T47D (cell line): Measurements from ENCODE around the gene LARGE1.

Source experiments
- DNase-seq, 2 experiments: peaks; one replicate each; pipeline versions ENCODE4 v3.0.0 to v3.0.0-alpha.2; 2011 to 2012; ENCODE audit warnings: low read depth in 1 of 2, low spot score in 1 of 2
- JUND ChIP-seq: IDR thresholded peaks from 2 replicates; pipeline ENCODE4 v1.6.1; 2012; ENCODE audit warnings: low read depth
- in situ Hi-C: cut with HindIII; loops from 2 replicates; pipeline ENCODE4 v1.10.0; 2016; ENCODE audit warnings: low sequenced_read_pairs, low pct_unique_long_range_greater_than_20kb

LARGE1 gene

DNA sequence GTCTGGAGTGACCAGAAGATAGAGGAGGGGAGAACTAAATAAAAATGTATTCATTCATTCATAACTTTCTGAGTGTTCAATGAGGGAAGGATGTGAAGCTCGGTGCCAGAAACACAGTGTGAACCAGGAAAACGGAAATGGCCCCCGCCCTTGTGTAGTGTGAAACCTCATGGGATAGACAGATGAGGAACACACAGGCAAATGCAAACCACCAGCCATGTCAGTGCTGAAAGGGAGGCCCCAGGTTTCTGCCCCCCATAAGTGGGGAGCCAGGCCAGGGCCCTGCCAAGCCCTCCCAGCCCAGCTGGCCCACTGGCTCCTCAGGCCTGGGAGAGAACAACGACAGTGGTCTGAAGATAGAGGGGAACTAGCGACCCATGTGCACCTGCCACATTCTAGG lies 30.5 kb downstream of the LARGE1 start:
- DNase-seq: no peak
- in situ Hi-C loops: no loop called here
- TF ChIP-seq JUND: no peak

DNA sequence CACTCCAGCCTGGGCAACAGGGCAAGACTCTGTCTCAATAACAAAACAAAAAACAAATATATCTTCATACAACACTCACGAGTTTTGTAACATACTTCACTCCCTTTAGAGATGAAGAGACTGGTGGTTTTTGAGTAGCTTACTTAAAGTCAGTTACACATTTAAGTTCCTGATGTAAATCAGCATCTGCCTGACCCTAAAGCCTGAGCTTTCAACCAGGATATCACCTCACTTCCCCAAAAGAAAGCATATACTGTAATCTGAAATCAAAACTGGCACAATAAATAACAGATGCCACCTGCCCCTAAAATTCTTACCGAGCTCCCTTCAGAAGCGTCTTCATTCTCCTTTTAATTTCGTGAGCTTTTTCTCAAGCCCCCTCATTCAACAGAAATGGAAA lies 31.5 kb downstream of the LARGE1 start:
- TF ChIP-seq JUND: no peak
- DNase-seq: no peak
- in situ Hi-C loops: no loop called here

- no peak for DNase-seq
- in situ Hi-C loops: no loop called here
These were observed 33.1 kb downstream of the LARGE1 start for GRCh38 chr22:33887173-33887572.

DNA sequence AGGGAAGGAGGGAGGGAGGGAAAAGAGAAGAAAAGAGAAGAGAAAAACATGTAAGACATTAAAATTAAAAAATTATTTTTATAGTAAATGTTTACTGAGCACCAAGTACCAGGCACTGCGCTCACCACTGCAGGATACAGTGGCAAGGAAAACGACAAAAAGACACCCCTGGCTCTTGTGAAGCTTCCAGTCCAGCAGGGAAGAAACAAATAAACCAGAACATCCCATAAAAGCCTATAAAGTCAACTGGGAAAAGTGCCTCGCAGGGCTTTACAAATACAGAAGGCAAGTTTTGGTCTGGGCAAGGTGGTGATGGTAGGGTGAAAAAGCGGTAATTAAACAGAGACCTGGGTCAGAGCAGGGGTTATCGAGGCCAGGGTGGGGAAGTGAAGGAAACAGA lies 33.6 kb downstream of the LARGE1 start:
- TF ChIP-seq JUND: no peak
- no peak for DNase-seq
- in situ Hi-C loops: no loop called here

More at GRCh38 chr22:33887173-33887572, 33.1 kb downstream of the LARGE1 start:
- TF ChIP-seq JUND: no peak

DNA sequence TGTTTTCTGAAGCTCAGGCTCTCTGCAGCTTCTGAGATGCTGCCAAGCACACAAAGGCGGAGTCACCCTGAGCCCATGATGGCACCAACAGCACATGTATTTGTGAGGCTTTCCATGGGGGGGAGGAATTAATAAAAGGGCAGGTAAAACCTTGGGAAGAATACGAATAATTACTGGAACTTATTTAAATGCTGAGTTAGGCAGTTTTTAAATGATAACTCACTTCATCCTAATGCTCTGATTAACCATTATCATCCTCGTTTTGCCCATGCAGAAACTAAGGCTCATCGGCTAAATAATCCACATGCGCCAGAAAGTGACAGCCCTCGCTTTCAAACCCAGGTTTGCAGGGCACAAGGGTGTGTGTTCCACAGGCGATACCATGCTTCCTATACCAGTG lies 35.4 kb downstream of the LARGE1 start:
- no peak for TF ChIP-seq JUND
- no peak for DNase-seq
- in situ Hi-C loops: no loop called here

GRCh38 chr22:33883961-33884808 lies 36.1 kb downstream of the LARGE1 start:
- no peak for TF ChIP-seq JUND
- no peak for DNase-seq
- in situ Hi-C loops: no loop called here

GRCh38 chr22:33883561-33883960 lies 36.7 kb downstream of the LARGE1 start:
- DNase-seq: peak in 1 of 2 experiments; percentile 44
- in situ Hi-C loops: no loop called here
- TF ChIP-seq JUND: no peak

DNA sequence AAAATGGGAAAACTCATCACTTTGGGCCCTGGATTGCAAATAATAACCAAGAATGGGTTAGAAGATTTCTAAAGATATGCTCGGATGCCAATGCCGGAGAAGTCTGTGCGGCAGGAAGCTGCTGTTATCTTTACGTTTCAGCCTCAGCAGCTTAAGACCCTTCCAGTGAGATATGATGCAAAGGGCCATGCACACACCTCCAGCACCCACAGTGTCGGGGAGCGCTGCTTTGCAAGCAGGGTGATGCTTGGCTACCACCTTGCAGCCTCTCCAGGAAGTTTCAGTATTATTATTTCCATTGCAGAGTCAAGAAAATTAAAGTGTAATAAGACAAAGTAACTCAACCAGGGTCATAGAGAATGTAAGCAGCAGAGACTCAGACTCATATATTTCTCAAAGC lies 37.3 kb downstream of the LARGE1 start:
- no peak for TF ChIP-seq JUND
- DNase-seq: no peak
- in situ Hi-C loops: no loop called here

DNA sequence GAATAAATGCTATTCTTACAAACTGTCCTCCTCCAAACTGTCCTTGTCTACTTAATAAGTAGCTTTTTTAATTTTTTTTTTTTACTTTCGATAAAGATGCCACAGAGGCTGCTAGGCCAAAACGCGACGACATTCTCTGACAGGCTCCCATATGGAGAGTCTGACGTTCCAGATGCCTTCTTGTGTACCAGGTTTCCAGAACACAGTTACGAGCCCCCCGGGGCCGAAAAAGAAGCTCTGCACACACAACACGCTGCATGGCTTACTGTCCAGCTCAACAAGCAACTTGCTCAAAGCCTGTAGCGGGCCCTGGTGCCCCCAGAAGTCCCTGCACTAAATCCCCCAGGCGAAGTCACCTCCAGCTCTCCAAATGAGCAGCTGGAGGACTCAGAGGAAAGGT lies 39.3 kb downstream of the LARGE1 start:
- TF ChIP-seq JUND: no peak
- in situ Hi-C loops: no loop called here
- no peak for DNase-seq

GRCh38 chr22:33879796-33880195 lies 40.5 kb downstream of the LARGE1 start:
- in situ Hi-C loops: no loop called here
- no peak for TF ChIP-seq JUND

DNA sequence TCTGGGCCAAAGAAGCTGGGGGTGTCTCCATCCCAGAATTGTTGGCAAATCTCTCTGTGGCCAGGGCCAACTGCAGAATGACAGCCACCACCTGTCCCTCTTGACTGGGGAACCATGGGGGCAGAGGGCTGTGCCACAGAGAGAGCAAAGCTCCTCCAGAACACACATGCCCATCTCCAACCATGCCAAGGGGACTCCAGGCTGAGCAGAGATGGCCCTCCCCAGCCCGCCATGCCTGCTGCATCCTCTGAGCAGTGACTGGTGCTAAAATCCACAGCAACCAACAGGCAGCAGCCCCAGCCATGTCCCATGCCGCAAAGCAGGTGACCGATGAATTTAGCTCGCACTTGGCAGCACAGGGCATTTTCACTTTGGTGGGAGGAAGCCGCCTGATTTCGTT lies 45.0 kb downstream of the LARGE1 start:
- no peak for DNase-seq
- in situ Hi-C loops: no loop called here
- no peak for TF ChIP-seq JUND

More at GRCh38 chr22:33879796-33880195, 40.5 kb downstream of the LARGE1 start:
- DNase-seq: no peak

GRCh38 chr22:33874206-33874605 lies 46.1 kb downstream of the LARGE1 start:
- in situ Hi-C loops: no loop called here
- DNase-seq: no peak
- no peak for TF ChIP-seq JUND

GRCh38 chr22:33873666-33874065 lies 46.6 kb downstream of the LARGE1 start:
- no peak for TF ChIP-seq JUND
- no peak for DNase-seq
- in situ Hi-C loops: no loop called here

DNA sequence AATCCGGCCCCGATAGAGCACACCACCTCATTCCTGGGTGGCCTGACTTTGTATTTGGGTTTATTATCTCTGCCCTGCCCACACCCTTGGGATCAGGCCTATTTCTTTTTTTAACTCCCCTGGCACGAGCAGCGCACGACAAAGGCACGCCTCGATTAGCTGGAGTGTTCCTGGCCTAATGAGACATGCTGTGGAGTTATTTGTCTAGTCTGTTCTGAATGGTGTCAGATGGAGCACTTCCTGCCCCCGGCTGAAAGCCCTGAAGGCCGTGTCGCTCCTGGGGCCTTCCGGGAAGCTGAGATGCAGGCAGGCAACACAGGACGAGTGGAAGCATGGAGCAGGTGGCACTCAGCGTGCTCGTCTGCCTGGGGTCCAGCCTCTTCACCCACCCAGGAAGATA lies 47.1 kb downstream of the LARGE1 start:
- no peak for DNase-seq
- in situ Hi-C loops: no loop called here
- no peak for TF ChIP-seq JUND
